ENCODE data around the gene C1orf21.

- no peak for TF ChIP-seq CTCF (IDR thresholded peaks at IDR 0.05)
- TF ChIP-seq POLR2A (IDR thresholded peaks at IDR 0.05): no peak
These were observed 133.5 kb downstream of the C1orf21 start for GRCh38 chr1:184520336-184520735.

Data from thyroid gland (tissue), 4 donors.